ENCODE data around the gene LAMA5. TPM values are rescaled to one million over a fixed set of nuclear protein-coding genes. Genes with fewer than 3 reads are reported as not detected.

LAMA5 gene, protein sequence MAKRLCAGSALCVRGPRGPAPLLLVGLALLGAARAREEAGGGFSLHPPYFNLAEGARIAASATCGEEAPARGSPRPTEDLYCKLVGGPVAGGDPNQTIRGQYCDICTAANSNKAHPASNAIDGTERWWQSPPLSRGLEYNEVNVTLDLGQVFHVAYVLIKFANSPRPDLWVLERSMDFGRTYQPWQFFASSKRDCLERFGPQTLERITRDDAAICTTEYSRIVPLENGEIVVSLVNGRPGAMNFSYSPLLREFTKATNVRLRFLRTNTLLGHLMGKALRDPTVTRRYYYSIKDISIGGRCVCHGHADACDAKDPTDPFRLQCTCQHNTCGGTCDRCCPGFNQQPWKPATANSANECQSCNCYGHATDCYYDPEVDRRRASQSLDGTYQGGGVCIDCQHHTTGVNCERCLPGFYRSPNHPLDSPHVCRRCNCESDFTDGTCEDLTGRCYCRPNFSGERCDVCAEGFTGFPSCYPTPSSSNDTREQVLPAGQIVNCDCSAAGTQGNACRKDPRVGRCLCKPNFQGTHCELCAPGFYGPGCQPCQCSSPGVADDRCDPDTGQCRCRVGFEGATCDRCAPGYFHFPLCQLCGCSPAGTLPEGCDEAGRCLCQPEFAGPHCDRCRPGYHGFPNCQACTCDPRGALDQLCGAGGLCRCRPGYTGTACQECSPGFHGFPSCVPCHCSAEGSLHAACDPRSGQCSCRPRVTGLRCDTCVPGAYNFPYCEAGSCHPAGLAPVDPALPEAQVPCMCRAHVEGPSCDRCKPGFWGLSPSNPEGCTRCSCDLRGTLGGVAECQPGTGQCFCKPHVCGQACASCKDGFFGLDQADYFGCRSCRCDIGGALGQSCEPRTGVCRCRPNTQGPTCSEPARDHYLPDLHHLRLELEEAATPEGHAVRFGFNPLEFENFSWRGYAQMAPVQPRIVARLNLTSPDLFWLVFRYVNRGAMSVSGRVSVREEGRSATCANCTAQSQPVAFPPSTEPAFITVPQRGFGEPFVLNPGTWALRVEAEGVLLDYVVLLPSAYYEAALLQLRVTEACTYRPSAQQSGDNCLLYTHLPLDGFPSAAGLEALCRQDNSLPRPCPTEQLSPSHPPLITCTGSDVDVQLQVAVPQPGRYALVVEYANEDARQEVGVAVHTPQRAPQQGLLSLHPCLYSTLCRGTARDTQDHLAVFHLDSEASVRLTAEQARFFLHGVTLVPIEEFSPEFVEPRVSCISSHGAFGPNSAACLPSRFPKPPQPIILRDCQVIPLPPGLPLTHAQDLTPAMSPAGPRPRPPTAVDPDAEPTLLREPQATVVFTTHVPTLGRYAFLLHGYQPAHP (N-terminal part only)
- 1 to 10 TPM in 1 of 2 experiments, under 1 TPM in 1; 0.81 to 1.5 TPM for total RNA-seq

- Mint-ChIP-seq H3K27ac (no peak within 1 kb of the TSS), H3K36me3 (ENCODE audit: low read depth) (no peaks in the 10 kb centered on the region), H3K4me3 (peak within 1 kb of the TSS; percentile 36), H3K27me3 (ENCODE audit: low read depth) (peaks cover 21% of the 10 kb centered on the region), H3K9me3 (no peaks in the 10 kb centered on the region), H3K4me1 (ENCODE audit: low read depth) (peaks cover 6% of the 10 kb centered on the region)
- CTCF ChIA-PET, result no interaction called here
- DNase-seq, result no peak
- intact Hi-C loops (cut with micrococcal nuclease), result loop anchor here (5.0 kb wide), 1 partner anchor 65 kb away; the partner anchor contains the start of gene ADRM1
Observed at GRCh38 chr20:62367136-62367632, at the start of gene LAMA5. Gene LAMA5, minus strand, starts transcription at chr20:62367312. Its CDS starts 67 bp downstream, at chr20:62367245.

DNA sequence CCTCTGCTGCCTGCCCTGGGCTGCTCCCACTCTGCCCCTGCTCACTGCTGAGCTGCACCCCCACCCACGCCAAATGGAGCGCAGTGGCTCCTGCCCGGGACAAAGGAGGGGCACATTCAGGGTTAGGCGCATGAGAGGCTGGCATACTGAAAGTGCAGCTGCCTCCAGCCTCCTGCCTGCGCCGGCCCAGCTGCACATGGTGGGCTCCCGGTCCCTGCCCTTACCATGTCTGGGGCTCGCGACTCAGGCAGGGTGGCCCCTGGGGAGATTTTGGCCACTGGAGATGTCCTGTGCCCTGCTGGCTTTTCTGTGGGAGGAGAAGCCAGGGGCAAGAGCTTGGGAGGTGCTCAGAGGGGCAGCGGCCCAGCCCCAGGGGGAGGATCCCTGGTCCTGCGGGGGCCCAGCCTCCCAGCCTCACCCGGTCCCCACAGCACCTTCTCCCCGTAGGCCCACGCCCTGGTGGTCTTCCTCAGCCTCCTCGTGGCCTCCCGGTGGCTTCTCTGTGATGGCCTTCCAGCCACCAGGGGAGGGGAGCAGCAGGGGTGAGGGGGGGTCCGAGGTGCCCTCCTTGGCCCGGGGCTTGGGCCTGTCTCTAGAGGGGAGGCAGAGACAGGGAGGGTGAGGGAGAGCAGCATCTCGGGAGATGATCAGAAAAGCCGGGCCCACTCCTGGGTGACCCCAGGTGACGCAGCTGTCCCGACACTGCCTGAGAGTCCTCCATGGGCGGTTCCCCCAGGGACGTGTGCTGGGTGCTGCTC is 48.4 kb upstream of the LAMA5 start:
- no peaks in the 10 kb centered on the region for H3K4me1 Mint-ChIP-seq (ENCODE audit: low read depth)
- H3K36me3 Mint-ChIP-seq (ENCODE audit: low read depth), result no peaks in the 10 kb centered on the region
- DNase-seq, result no peak
- H3K27ac Mint-ChIP-seq, result no peak overlapping the region
- no peak overlapping the region for H3K4me3 Mint-ChIP-seq
- intact Hi-C loops (cut with micrococcal nuclease), result no loop called here
- no peaks in the 10 kb centered on the region for H3K27me3 Mint-ChIP-seq (ENCODE audit: low read depth)
- CTCF ChIA-PET, result no interaction called here
- no peaks in the 10 kb centered on the region for H3K9me3 Mint-ChIP-seq

DNA sequence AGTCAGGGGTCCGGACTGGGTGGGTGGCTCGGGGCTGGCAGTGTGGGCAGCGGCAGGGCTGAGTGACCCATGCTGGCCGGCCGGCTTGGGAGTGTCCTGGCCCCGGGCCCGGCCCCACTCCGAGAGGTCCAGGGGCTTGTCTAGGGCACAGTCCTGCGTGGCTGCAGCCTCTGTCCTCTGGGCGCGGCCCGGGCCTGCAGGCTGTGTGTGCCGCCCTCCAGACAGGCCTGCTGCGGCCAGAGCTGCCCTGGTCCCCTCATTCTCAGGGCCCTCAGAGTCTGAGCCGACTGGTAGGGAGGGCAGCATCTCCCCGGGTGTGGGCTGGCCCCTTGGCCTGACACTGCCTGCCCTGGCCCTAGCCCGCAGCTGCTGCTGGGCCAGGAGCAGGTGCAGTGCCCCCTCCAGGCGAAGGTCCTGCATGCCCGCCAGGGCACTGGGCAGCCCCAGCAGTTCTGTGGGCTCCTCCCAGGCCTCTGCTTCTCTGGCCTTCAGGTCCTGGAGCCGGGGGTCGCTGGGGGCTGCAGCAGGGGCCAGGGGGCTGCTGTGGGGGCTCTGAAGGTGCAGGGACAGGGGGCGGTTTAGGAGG is 46.9 kb upstream of the LAMA5 start:
- Mint-ChIP-seq H3K27me3 (ENCODE audit: low read depth) (no peaks in the 10 kb centered on the region), H3K4me1 (ENCODE audit: low read depth) (peaks cover 9% of the 10 kb centered on the region), H3K27ac (no peak overlapping the region), H3K36me3 (ENCODE audit: low read depth) (no peaks in the 10 kb centered on the region), H3K4me3 (no peak overlapping the region), H3K9me3 (no peaks in the 10 kb centered on the region)
- CTCF ChIA-PET, result no interaction called here
- no peak for DNase-seq
- intact Hi-C loops (cut with micrococcal nuclease), result no loop called here

GRCh38 chr20:62413025-62413570 is 46.0 kb upstream of the LAMA5 start:
- CTCF ChIA-PET, result no interaction called here
- intact Hi-C loops (cut with micrococcal nuclease), result no loop called here
- H3K27me3 Mint-ChIP-seq (ENCODE audit: low read depth), result no peaks in the 10 kb centered on the region
- H3K9me3 Mint-ChIP-seq, result no peaks in the 10 kb centered on the region
- H3K4me3 Mint-ChIP-seq, result no peak overlapping the region
- no peaks in the 10 kb centered on the region for H3K36me3 Mint-ChIP-seq (ENCODE audit: low read depth)
- H3K4me1 Mint-ChIP-seq (ENCODE audit: low read depth), result peaks cover 9% of the 10 kb centered on the region
- no peak overlapping the region for H3K27ac Mint-ChIP-seq
- DNase-seq, result no peak

DNA sequence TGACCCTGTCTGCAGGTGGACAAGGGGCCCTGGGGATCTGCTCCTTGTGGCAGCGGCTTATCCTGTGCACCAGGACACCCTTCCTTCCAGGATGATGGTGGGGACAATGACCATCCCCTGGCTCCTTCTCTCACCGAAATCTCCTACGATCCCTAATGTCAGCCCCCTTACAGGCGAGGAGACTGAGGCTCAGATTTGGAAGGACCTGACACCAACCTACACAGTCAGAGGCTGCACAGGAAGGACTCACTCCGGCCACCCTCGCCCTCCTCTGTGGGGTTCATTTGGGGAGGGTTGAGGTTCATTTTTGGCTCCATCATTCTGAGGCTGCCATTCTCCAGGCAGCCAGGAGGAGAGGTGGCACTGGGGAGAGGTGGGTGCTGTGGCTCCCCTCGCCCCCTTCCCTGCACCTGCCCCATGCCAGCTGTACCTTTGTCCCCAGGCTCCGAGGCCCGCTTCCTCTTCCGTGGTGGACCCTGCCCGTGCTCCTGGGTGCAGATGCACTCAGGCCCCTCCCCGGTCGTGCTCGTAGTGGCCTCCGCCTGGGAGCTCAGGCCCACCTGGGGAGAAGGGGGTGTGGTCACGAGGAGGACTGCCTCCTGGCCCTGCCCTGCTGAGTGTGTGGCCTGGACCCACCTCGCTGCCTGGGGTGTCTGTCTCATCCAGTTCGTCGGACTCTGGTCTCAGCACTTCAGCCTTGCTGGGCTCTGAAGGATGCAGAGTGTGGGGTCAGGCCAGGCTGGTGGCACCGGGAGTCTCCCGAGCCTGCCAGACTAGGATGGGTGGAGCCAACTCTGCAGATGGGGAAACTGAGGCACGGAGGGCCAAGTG is 45.3 kb upstream of the LAMA5 start:
- H3K36me3 Mint-ChIP-seq (ENCODE audit: low read depth), result no peaks in the 10 kb centered on the region
- no peaks in the 10 kb centered on the region for H3K9me3 Mint-ChIP-seq
- no peaks in the 10 kb centered on the region for H3K27me3 Mint-ChIP-seq (ENCODE audit: low read depth)
- peaks cover 12% of the 10 kb centered on the region for H3K4me1 Mint-ChIP-seq (ENCODE audit: low read depth)
- H3K4me3 Mint-ChIP-seq, result no peak overlapping the region
- no peak for DNase-seq
- H3K27ac Mint-ChIP-seq, result no peak overlapping the region
- intact Hi-C loops (cut with micrococcal nuclease), result no loop called here
- CTCF ChIA-PET, result interaction anchor here (1.2 kb wide), 1 partner anchor 12 kb away, joined by 4 read pairs; no protein-coding TSS in a partner anchor

DNA sequence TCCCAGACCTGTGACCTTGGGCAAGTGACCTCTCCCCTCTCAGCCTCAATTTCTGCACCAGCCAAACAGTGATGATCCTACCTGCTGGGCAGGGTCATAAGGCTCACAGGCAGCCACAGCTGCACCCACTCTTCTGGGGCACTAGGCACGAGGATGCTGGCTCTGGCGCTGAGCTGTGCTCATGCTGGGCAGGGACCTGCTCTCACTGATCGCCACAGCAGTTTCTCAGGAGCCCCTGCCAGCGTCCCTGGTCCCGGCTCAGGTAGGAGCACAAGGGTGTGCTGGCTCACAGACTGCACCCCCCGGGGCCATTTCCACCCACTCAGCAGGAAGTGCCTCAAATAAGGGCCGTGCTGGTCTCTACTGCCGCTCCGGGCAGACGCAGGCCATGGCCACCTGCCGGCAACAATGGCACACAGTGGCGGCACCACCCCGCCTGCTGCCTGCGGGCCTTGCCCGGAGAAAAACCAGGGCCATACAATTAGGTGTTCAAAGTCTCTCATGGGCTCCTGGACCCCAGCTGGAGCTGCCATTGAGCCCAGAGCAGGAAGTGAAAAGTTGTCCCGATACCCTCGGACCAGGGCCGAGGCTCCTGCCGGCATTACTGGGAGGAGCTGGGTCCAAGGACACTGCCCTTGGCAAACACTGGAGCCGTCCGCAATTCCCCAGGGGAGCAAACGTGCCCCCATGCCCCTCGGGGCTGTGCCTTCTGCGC is 44.5 kb upstream of the LAMA5 start:
- Mint-ChIP-seq H3K27me3 (ENCODE audit: low read depth) (no peaks in the 10 kb centered on the region), H3K36me3 (ENCODE audit: low read depth) (no peaks in the 10 kb centered on the region), H3K27ac (no peak overlapping the region), H3K4me1 (ENCODE audit: low read depth) (peaks cover 12% of the 10 kb centered on the region), H3K4me3 (no peak overlapping the region), H3K9me3 (no peaks in the 10 kb centered on the region)
- no peak for DNase-seq
- intact Hi-C loops (cut with micrococcal nuclease), result no loop called here
- CTCF ChIA-PET, result interaction anchor here (1.1 to 1.2 kb wide), 2 partner anchors 12 to 22 kb away, joined by 3 to 4 read pairs; no protein-coding TSS in a partner anchor

DNA sequence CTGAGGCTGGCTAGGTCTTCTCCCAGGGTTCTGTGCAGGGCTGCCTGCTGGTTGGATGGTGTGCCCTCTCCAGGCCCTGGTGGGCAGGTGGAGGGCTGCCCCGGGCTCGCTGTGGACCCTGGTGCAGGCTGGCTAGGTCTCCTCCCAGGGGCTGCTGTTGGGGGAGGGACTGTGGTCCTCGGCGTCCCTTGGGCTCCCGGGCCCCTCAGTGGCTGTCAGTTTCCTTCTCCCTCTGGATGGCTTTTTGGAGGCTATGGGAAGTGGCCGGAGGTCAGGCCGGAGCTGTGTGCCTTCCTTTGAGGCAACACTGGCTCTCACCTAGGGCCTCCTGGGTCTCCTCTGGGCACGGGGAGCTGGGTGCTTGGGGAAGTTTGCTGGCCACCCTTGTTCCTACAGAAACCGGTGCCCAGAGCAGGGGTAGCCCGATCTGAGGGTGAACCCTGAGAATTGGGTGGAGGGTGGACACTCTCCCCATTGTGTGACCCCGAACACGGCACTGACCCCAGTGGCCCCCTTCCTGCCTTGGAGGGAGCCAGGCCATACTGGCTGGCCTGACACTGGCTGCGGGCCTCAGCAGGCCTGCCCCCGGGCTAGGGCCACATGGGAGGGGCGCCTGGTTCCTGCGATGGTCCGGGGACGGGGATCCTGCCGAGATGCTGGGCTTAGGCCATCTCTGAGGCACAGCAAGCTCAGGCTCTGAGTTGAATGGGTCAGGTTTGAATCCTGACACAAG is 43.8 kb upstream of the LAMA5 start:
- intact Hi-C loops (cut with micrococcal nuclease), result no loop called here
- no peak for DNase-seq
- no peaks in the 10 kb centered on the region for H3K27me3 Mint-ChIP-seq (ENCODE audit: low read depth)
- H3K36me3 Mint-ChIP-seq (ENCODE audit: low read depth), result no peaks in the 10 kb centered on the region
- no peak overlapping the region for H3K27ac Mint-ChIP-seq
- CTCF ChIA-PET, result interaction anchor here (0.7 to 2.1 kb wide), 7 partner anchors 11 to 381 kb away, joined by 3 to 6 read pairs (median 3); no protein-coding TSS in a partner anchor
- H3K4me1 Mint-ChIP-seq (ENCODE audit: low read depth), result peaks cover 16% of the 10 kb centered on the region
- no peaks in the 10 kb centered on the region for H3K9me3 Mint-ChIP-seq
- no peak overlapping the region for H3K4me3 Mint-ChIP-seq

DNA sequence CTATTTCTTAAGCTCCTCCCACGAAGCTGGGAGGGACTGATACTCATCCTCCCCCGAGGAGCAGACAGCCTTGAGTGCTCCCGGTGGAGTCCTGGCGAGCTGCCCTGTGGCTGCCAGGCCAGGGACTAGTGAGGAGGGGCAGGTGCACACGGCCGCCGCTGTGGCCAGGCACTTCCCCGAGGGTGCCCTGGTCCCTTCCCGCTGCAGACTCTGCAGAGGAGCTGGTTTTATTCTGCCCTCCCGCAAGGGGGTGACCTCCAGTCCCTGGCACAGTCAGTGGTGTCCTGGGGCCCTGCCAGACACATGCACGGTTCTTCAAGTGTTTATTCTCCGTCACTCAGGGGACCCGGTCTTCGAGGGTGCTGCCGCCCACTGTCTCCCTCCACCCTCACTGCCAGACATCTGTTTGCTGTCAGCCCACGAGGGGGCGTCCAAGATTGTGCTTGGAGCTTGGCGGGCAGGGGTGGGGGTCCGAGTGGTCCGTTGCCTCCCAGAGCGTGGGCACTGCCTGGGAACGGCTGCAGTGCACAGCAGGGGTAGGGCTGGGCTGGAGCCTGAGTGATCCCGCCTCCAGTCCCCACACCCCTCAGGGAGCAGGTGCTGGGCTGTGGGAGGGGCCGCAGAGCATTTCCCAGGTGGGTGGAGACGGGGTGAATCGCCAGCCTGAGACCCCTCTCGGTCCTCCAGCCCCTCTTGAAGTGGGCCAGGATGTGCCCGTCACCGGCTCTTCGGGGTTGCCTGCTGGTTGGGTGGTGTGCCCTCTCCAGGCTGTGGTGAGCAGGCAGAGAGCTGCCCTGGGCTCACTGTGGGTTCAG is 43.0 kb upstream of the LAMA5 start:
- Mint-ChIP-seq H3K36me3 (ENCODE audit: low read depth) (no peaks in the 10 kb centered on the region), H3K27me3 (ENCODE audit: low read depth) (no peaks in the 10 kb centered on the region), H3K4me1 (ENCODE audit: low read depth) (peaks cover 23% of the 10 kb centered on the region), H3K27ac (no peak overlapping the region), H3K4me3 (no peak overlapping the region), H3K9me3 (no peaks in the 10 kb centered on the region)
- CTCF ChIA-PET, result interaction anchor here (0.6 to 2.1 kb wide), 9 partner anchors 23 to 382 kb away, joined by 3 to 6 read pairs (median 3); no protein-coding TSS in a partner anchor
- DNase-seq, result peak; percentile 50
- intact Hi-C loops (cut with micrococcal nuclease), result loop anchor here (5.0 kb wide), 3 partner anchors 92 to 397 kb away; no protein-coding TSS in a partner anchor
